Peyer's patch (tissue), 4 donors: ENCODE measurements around the gene LILRB2. TPM values are rescaled to one million over a fixed set of nuclear protein-coding genes. Genes with fewer than 3 reads are reported as not detected.
"Not testable (repeated sequence)": the region's sequence is repeated elsewhere in the genome, so short reads cannot be mapped to it uniquely, and the experiment has no call there.

ENCODE experiments used
- DNase-seq, 3 donors: peaks; one replicate each; pipeline ENCODE4 v3.0.0-alpha.2; 2017 to 2019
- H3K27ac ChIP-seq, 4 donors: fragments of 200-600 bp; sonication (generic); one replicate each; pipeline ENCODE4 v1.5.1; 2016 to 2019
- H3K27me3 ChIP-seq, 2 donors: fragments of 200-600 bp; sonication (generic); one replicate each; pipeline ENCODE4 v1.5.1; 2019
- H3K36me3 ChIP-seq, 3 donors: fragments of 200-600 bp; sonication (generic); one replicate each; pipeline ENCODE4 v1.5.1; 2016 to 2019
- H3K4me1 ChIP-seq, 4 donors: fragments of 200-600 bp; sonication (generic); one replicate each; pipeline ENCODE4 v1.5.1; 2016 to 2019
- H3K4me3 ChIP-seq, 4 donors: fragments of 200-600 bp; sonication (generic); 1 replicate in 3 of 4; 2 replicates in 1 of 4; pipeline ENCODE4 v1.5.1; 2016 to 2019; ENCODE audit warnings: mild to moderate bottlenecking in 1 of 4
- H3K9me3 ChIP-seq, 4 donors: fragments of 200-600 bp; sonication (generic); one replicate each; pipeline ENCODE4 v1.5.1; 2016 to 2019; ENCODE audit warnings: mild to moderate bottlenecking in 1 of 4
- POLR2A ChIP-seq, 2 donors: fragments of 450-650 bp; IDR thresholded peaks; one replicate each; pipeline ENCODE4 v1.5.1; 2017; ENCODE audit warnings: antibody characterized with exemption in 2 of 2, mild to moderate bottlenecking in 2 of 2, moderate library complexity in 2 of 2
- total RNA-seq, 4 donors: library from RNA; depleted of rRNA; stranded (reverse); fragments of >200 nt; gene quantifications; one replicate each; pipeline ENCODE4 v1.1.0, GENCODE V29; 2016
- TF ChIP-seq, protein P1 (sequence below), 6 experiments: fragments of 450-650 bp in 4 of 6; fragments of 200-600 bp in 2 of 6; sonication (generic) in 1 of 6; IDR thresholded peaks; one replicate each; pipeline ENCODE4 v1.5.1; 2017 to 2019; ENCODE audit warnings: antibody characterized with exemption in 6 of 6, mild to moderate bottlenecking in 3 of 6, moderate library complexity in 1 of 6

LILRB2 gene
- total RNA-seq, 4 donors from 2014 or later: 0.53 to 11.6 (median 1.6) TPM

DNA sequence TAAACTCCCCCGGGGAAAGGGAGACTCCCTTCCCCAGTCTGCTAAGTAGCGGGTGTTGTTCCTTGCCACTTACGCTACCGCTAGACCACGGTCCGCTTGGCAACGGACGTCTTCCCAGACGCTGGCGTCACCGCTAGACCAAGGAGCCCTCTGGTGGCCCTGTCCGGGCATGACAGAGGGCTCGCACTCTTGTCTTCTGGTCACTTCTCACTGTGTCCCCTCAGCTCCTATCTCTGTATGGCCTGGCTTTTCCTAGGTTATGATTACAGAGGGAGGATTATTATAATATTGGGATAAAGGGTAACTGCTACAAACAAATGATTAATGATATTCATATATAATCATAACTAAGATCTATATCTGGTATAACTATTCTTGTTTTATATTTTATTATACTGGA is 42.0 kb upstream of the LILRB2 start:
- H3K4me3 ChIP-seq, H3K27me3 ChIP-seq, H3K9me3 ChIP-seq, DNase-seq, H3K27ac ChIP-seq, H3K36me3 ChIP-seq, H3K4me1 ChIP-seq: not testable (repeated sequence)
- TF ChIP-seq, protein P1, sequence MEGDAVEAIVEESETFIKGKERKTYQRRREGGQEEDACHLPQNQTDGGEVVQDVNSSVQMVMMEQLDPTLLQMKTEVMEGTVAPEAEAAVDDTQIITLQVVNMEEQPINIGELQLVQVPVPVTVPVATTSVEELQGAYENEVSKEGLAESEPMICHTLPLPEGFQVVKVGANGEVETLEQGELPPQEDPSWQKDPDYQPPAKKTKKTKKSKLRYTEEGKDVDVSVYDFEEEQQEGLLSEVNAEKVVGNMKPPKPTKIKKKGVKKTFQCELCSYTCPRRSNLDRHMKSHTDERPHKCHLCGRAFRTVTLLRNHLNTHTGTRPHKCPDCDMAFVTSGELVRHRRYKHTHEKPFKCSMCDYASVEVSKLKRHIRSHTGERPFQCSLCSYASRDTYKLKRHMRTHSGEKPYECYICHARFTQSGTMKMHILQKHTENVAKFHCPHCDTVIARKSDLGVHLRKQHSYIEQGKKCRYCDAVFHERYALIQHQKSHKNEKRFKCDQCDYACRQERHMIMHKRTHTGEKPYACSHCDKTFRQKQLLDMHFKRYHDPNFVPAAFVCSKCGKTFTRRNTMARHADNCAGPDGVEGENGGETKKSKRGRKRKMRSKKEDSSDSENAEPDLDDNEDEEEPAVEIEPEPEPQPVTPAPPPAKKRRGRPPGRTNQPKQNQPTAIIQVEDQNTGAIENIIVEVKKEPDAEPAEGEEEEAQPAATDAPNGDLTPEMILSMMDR (IDR thresholded peaks at IDR 0.05): peak in 1 of 6 experiments; percentile 10

DNA sequence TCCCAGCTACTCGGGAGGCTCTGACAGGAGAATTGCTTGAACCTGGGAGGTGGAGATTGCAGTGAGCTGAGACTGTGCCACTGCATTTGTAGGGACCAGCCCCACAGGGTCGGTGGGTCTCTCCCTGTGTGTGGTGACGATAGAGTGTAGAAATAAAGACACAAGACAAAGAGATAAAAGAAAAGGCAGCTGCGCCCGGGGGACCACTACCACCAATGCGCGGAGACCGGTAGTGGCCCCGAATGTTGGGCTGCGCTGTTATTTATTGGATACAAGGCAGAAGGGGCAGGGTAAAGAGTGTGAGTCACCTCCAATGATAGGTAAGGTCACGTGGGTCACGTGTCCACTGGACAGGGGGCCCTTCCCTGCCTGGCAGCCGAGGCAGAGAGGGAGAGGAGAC is 41.4 kb upstream of the LILRB2 start:
- H3K27me3 ChIP-seq, H3K36me3 ChIP-seq, H3K27ac ChIP-seq, H3K4me1 ChIP-seq, DNase-seq, H3K9me3 ChIP-seq, H3K4me3 ChIP-seq: not testable (repeated sequence)

DNA sequence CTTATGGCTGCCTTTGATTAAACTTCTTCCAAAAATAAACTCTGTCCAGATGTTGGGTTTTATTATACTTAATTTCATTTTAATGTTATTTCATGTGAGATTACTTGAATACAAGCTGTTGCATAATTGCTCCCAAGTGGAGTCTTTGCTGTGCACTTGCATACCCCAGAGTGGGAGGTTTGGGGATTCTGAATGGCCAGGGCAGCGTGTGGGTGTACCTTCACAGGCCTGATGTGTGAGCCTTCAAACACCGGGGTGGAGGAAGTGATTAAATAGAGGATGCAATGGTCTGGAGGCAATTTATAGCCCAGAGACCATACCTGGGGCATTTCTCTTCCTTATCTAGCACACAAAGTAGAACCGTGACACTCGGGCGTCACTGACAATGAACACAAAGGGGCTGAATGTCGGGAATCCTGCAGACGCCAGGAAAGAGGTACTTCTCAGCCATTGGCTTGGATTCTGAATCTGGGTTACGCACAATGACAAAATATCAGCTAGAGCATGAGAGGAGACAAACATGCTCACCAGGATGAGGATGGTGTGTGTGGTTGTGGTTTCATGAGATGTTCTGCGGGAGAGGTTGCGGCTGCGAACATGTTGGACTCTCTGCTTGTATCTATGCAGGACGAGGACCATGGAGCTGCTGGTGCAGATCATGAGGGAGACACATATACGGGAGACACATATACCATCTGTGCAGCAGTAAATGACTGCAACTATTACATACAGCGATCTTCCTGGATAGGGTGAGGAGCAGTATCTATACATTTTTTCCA is 39.2 kb upstream of the LILRB2 start:
- no peaks in the 10 kb centered on the region for H3K27me3 ChIP-seq
- H3K4me1 ChIP-seq: no peaks in the 10 kb centered on the region
- no peak overlapping the region for H3K27ac ChIP-seq
- TF ChIP-seq POLR2A (IDR thresholded peaks at IDR 0.05): no peak
- TF ChIP-seq, protein P1 (IDR thresholded peaks at IDR 0.05): no peak
- H3K36me3 ChIP-seq: no peaks in the 10 kb centered on the region
- no peaks in the 10 kb centered on the region for H3K9me3 ChIP-seq
- no peak for DNase-seq
- no peak overlapping the region for H3K4me3 ChIP-seq

DNA sequence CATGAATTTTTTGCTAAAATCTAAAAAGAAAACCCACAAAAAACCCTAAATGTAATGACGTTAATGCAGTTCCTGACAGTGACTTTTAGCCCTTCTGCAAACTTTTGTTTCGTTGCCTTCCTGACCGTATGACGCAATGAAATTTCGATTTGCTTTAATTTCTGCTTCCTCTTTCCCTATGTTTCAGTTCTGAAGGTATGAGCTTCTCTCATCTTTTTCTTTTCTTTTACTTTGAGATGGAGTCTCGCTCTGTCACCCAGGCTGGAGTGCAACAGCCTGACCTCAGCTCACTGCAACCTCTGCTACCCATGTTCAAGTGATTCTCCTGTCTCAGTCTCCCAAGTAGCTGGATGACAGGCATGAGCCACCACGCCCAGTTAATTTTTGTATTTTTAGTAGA is 38.1 kb upstream of the LILRB2 start:
- TF ChIP-seq POLR2A (IDR thresholded peaks at IDR 0.05): no peak
- TF ChIP-seq, protein P1 (IDR thresholded peaks at IDR 0.05): no peak
- no peak for DNase-seq
- Histone ChIP-seq H3K27me3 (no peaks in the 10 kb centered on the region), H3K4me1 (no peaks in the 10 kb centered on the region), H3K36me3 (no peaks in the 10 kb centered on the region), H3K27ac (no peak overlapping the region), H3K9me3 (no peaks in the 10 kb centered on the region), H3K4me3 (no peak overlapping the region)

DNA sequence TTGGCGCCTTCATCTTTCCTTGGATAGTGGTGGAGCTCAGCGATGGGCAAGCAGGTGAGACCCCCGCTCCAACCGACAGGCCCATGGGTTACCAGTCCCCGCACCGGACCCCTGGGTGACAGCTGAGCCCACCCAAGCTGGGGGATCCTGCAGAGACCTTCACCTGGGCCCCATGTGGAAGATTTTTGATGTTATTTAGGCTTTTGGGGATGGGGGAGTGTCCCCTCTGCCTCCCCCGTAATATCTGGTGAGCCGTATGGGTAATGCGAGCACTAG is 37.0 kb upstream of the LILRB2 start:
- no peak for TF ChIP-seq POLR2A (IDR thresholded peaks at IDR 0.05)
- TF ChIP-seq, protein P1 (IDR thresholded peaks at IDR 0.05): no peak
- no peaks in the 10 kb centered on the region for H3K27me3 ChIP-seq

DNA sequence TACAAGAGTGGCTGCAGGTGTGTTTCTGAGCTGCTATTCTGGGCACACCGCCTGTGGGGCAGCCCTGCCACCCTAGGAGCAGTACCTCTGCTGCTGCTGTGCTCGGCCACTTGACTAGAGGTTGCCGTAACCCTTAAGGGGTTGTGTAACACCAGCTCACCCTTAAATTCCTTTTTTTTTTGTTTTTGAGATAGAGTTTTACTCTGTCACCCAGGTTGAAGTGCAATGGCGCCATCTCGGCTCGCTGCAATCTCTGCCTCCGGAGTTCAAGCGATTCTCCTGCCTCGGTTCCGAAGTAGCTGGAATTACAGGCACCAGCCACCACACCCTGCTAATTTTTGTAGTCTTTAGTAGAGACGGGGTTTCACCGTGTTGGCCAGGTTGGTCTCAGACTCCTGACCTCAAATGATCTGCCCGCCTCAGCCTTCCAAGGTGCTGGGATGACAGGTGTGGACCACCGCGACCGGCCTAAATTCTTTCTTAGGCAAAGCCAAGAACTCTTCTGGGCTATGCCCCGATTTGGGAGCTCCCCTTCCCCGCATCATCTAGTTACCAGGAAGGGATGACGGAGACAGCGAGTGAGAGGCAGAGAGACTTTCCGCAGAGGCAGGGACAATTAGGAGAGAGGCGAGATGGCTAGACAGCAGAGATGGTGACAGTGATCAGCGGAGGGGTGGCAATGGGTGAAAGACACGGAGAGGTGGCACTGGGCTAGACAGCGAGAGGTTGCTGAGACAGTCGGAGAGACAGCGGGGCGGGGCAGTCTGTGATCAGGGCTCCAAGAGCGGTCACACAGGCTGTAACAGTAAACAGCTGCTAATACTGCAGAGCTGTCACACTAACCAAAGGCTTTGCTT is 36.4 kb upstream of the LILRB2 start:
- H3K36me3 ChIP-seq: no peaks in the 10 kb centered on the region
- TF ChIP-seq, protein P1 (IDR thresholded peaks at IDR 0.05): no peak
- no peak for TF ChIP-seq POLR2A (IDR thresholded peaks at IDR 0.05)
- DNase-seq: no peak
- no peaks in the 10 kb centered on the region for H3K27me3 ChIP-seq
- no peak overlapping the region for H3K4me3 ChIP-seq
- no peak overlapping the region for H3K27ac ChIP-seq
- H3K9me3 ChIP-seq: no peaks in the 10 kb centered on the region
- H3K4me1 ChIP-seq: no peaks in the 10 kb centered on the region

More for the DNA sequence above, 37.0 kb upstream of the LILRB2 start:
- H3K27ac ChIP-seq: no peak overlapping the region
- no peaks in the 10 kb centered on the region for H3K36me3 ChIP-seq
- no peak for DNase-seq
- H3K4me1 ChIP-seq: no peaks in the 10 kb centered on the region
- no peak overlapping the region for H3K4me3 ChIP-seq
- no peaks in the 10 kb centered on the region for H3K9me3 ChIP-seq
